Measurements from ENCODE around the gene KDM4B. TPM values are rescaled to one million over a fixed set of nuclear protein-coding genes. Genes with fewer than 3 reads are reported as not detected.

The KDM4B gene
- total RNA-seq, 4 donors from 2014 or later, result 26.6 to 84.2 (median 39.9) TPM

DNA sequence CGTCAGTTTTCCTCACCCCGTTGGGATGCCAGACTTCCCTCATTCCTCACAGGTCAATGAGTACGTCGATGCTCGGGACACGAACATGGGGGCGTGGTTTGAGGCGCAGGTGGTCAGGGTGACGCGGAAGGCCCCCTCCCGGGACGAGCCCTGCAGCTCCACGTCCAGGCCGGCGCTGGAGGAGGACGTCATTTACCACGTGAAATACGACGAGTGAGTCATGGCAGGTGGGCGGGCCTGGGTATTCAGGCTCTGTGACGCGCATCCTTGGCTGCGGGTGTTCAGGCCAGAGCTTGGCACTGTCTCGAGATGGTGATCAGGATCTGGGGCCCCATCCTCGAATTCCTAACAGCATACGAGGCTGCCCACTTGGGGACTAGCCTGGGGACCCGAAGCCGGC, 38.2 kb upstream of the KDM4B start:
- H3K27ac ChIP-seq, result no peak overlapping the region
- WGBS, 2 donors (ENCODE audit: low coverage in 1 of 2), result 88 to 94% methylated on average over 5 to 28 of the region's 28 CpGs
- H3K27me3 ChIP-seq, result no peaks in the 10 kb centered on the region
- H3K36me3 ChIP-seq, result no peaks in the 10 kb centered on the region
- H3K4me3 ChIP-seq, result no peak overlapping the region
- no peak for DNase-seq
- in situ Hi-C loops (cut with MboI; ENCODE audit: low pct_ligation_motif_present in 1 of 4, low pct_unique_long_range_greater_than_20kb in 1 of 4, low sequenced_read_pairs in 3 of 4) (no loop called here), intact Hi-C loops (cut with DNase I; ENCODE audit: low total_unique reads) (no loop called here)
- H3K9me3 ChIP-seq, result no peaks in the 10 kb centered on the region
- peaks cover 0 to 6% (median 0%) of the 10 kb centered on the region in 4 donors for H3K4me1 ChIP-seq
- TF ChIP-seq POLR2AphosphoS5 (IDR thresholded peaks at IDR 0.05), result no peak
- TF ChIP-seq, protein P1, sequence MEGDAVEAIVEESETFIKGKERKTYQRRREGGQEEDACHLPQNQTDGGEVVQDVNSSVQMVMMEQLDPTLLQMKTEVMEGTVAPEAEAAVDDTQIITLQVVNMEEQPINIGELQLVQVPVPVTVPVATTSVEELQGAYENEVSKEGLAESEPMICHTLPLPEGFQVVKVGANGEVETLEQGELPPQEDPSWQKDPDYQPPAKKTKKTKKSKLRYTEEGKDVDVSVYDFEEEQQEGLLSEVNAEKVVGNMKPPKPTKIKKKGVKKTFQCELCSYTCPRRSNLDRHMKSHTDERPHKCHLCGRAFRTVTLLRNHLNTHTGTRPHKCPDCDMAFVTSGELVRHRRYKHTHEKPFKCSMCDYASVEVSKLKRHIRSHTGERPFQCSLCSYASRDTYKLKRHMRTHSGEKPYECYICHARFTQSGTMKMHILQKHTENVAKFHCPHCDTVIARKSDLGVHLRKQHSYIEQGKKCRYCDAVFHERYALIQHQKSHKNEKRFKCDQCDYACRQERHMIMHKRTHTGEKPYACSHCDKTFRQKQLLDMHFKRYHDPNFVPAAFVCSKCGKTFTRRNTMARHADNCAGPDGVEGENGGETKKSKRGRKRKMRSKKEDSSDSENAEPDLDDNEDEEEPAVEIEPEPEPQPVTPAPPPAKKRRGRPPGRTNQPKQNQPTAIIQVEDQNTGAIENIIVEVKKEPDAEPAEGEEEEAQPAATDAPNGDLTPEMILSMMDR (IDR thresholded peaks at IDR 0.05), result no peak

DNA sequence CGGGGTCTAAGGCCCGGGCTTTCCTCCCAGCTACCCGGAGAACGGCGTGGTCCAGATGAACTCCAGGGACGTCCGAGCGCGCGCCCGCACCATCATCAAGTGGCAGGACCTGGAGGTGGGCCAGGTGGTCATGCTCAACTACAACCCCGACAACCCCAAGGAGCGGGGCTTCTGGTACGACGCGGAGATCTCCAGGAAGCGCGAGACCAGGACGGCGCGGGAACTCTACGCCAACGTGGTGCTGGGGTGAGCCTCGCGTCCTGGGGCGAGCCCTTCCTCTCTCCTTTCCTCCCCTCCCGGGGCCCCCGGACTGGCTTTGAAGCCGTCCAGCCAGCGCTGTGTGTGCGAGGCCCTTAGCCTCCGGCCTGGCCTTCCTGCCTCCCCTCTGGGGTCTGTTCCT, 36.2 kb upstream of the KDM4B start:
- no peaks in the 10 kb centered on the region for H3K9me3 ChIP-seq
- in situ Hi-C loops (cut with MboI; ENCODE audit: low pct_ligation_motif_present in 1 of 4, low pct_unique_long_range_greater_than_20kb in 1 of 4, low sequenced_read_pairs in 3 of 4) (no loop called here), intact Hi-C loops (cut with DNase I; ENCODE audit: low total_unique reads) (no loop called here)
- no peak overlapping the region for H3K4me3 ChIP-seq
- DNase-seq, result no peak
- TF ChIP-seq, protein P1 (IDR thresholded peaks at IDR 0.05), result no peak
- no peak for TF ChIP-seq POLR2A (IDR thresholded peaks at IDR 0.05)
- no peak for TF ChIP-seq POLR2AphosphoS5 (IDR thresholded peaks at IDR 0.05)
- no peak for TF ChIP-seq EP300 (IDR thresholded peaks at IDR 0.05; ENCODE audit: low read depth)
- H3K4me1 ChIP-seq, result peaks cover 0 to 6% (median 0%) of the 10 kb centered on the region in 4 donors
- peak overlapping the region in 2 of 4 donors; percentile 39 to 42 for H3K27ac ChIP-seq
- WGBS, 2 donors (ENCODE audit: low coverage in 1 of 2), result 94% methylated on average over 32 of the region's 32 CpGs; no CpG with 5 or more reads in 1 of the 2 donors
- H3K27me3 ChIP-seq, result no peaks in the 10 kb centered on the region
- no peaks in the 10 kb centered on the region for H3K36me3 ChIP-seq

DNA sequence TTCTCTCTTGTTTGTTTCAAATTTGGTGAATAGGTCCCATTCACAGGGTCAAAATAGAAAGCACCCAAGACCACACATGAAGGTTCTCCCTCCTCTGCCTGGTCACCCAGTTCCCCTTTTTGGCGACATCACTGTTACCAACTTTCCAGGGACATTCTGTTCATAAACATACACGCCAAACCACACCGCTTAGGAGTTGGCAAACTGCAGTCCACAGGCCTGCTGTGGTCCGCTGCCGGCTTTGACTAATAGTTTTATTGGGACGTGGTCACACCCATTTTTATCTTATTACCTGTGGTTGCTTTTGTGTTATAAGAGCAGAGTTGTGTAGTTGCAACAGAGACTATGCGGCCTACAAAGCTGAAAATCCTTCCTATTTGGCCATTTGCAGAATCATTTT, 35.4 kb upstream of the KDM4B start:
- Histone ChIP-seq H3K27ac (peak overlapping the region in 2 of 4 donors; percentile 39 to 42), H3K36me3 (no peaks in the 10 kb centered on the region), H3K4me3 (no peak overlapping the region), H3K9me3 (no peaks in the 10 kb centered on the region), H3K4me1 (peaks cover 0 to 6% (median 0%) of the 10 kb centered on the region in 4 donors), H3K27me3 (no peaks in the 10 kb centered on the region)
- no peak for TF ChIP-seq POLR2AphosphoS5 (IDR thresholded peaks at IDR 0.05)
- TF ChIP-seq POLR2A (IDR thresholded peaks at IDR 0.05), result no peak
- TF ChIP-seq EP300 (IDR thresholded peaks at IDR 0.05; ENCODE audit: low read depth), result no peak
- TF ChIP-seq, protein P1 (IDR thresholded peaks at IDR 0.05), result no peak
- in situ Hi-C loops (cut with MboI; ENCODE audit: low pct_ligation_motif_present in 1 of 4, low pct_unique_long_range_greater_than_20kb in 1 of 4, low sequenced_read_pairs in 3 of 4) (no loop called here), intact Hi-C loops (cut with DNase I; ENCODE audit: low total_unique reads) (no loop called here)
- peak; percentile 25 for DNase-seq
- 51 to 61% methylated on average over 6 to 7 of the region's 7 CpGs for WGBS, 2 donors (ENCODE audit: low coverage in 1 of 2)

DNA sequence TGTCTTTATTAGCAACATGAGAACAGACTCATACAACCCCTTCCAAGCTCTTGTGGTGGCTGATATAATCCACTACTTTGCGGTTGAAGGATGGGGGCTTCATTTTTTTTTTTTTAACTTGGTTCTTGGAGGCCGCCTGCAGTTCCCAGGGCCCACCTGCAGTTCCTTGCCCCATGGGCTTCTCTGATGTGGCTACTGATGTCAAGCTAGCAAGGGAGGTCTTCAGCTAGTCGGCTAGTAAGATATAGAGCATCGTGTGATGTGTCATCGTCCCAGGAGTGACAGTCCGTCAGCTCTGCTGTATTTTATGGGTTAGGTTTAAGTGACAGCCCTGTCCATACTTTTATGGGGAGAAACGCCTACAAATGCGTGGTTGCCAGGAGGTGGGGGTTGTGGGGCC, 33.5 kb upstream of the KDM4B start:
- no peaks in the 10 kb centered on the region for H3K27me3 ChIP-seq
- peaks cover 0 to 6% (median 0%) of the 10 kb centered on the region in 4 donors for H3K4me1 ChIP-seq
- intact Hi-C loops (cut with DNase I; ENCODE audit: low total_unique reads) (no loop called here), in situ Hi-C loops (cut with MboI; ENCODE audit: low pct_ligation_motif_present in 1 of 4, low pct_unique_long_range_greater_than_20kb in 1 of 4, low sequenced_read_pairs in 3 of 4) (no loop called here)
- DNase-seq, result no peak
- TF ChIP-seq, protein P1 (IDR thresholded peaks at IDR 0.05), result no peak
- TF ChIP-seq POLR2AphosphoS5 (IDR thresholded peaks at IDR 0.05), result no peak
- TF ChIP-seq EP300 (IDR thresholded peaks at IDR 0.05; ENCODE audit: low read depth), result no peak
- no peak for TF ChIP-seq POLR2A (IDR thresholded peaks at IDR 0.05)
- H3K36me3 ChIP-seq, result no peaks in the 10 kb centered on the region
- no peak overlapping the region for H3K27ac ChIP-seq
- 87 to 94% methylated on average over 4 to 8 of the region's 8 CpGs for WGBS, 2 donors (ENCODE audit: low coverage in 1 of 2)
- H3K4me3 ChIP-seq, result no peak overlapping the region
- H3K9me3 ChIP-seq, result no peaks in the 10 kb centered on the region

Measured in transverse colon (tissue), 4 donors.